H1 (cell line): ENCODE data around the gene POU6F2. TPM values are rescaled to one million over a fixed set of nuclear protein-coding genes. Genes with fewer than 3 reads are reported as not detected.

Source experiments
- CTCF ChIA-PET: fragments of 300-600 bp; sonication (Branson Sonifier 250); formaldehyde crosslinking; loops from one replicate; lab custom pipeline; 2021; ENCODE audit not compliant: partially characterized antibody; lab: Charles Lee
- POLR2A ChIA-PET: fragments of 300-600 bp; sonication (Branson Sonifier 250); formaldehyde crosslinking; loops from one replicate; lab custom pipeline; 2021; ENCODE audit warnings: inconsistent platforms; ENCODE audit not compliant: partially characterized antibody; lab: Charles Lee
- DNase-seq, 2 experiments: peaks; one replicate each; pipeline versions ENCODE4 v3.0.0 to v3.0.0-alpha.2; 2010 to 2022; ENCODE audit warnings: low spot score in 2 of 2, low read depth in 1 of 2, mixed read lengths in 1 of 2
- FAIRE-seq: peaks from 2 replicates; lab custom pipeline; 2011; peaks lifted over from hg19 to GRCh38; lab: Jason Lieb, UNC
- H2AFZ ChIP-seq: 2 replicates; pipeline ENCODE4 v1.8.1; 2012; ENCODE audit warnings: low read length, inconsistent platforms
- H2AK5ac ChIP-seq: 2 replicates; pipeline ENCODE4 v1.6.1; 2013; ENCODE audit warnings: low read depth, low read length
- H2BK120ac ChIP-seq: replicated peaks from 2 replicates; pipeline ENCODE3; 2013; ENCODE audit warnings: low read depth, low read length, inconsistent platforms
- H2BK12ac ChIP-seq: 2 replicates; pipeline ENCODE4 v1.6.1; 2013; ENCODE audit warnings: low read depth, low read length
- H2BK15ac ChIP-seq: 2 replicates; pipeline ENCODE4 v1.6.1; 2013; ENCODE audit warnings: low read length
- H2BK20ac ChIP-seq: 2 replicates; pipeline ENCODE4 v1.6.1; 2013; ENCODE audit warnings: low read length
- H2BK5ac ChIP-seq: 2 replicates; pipeline ENCODE4 v1.6.1; 2013; ENCODE audit warnings: low read depth, low read length
- H3K14ac ChIP-seq: 2 replicates; pipeline ENCODE4 v1.6.1; 2013; ENCODE audit warnings: inconsistent platforms; ENCODE audit not compliant: insufficient read length
- H3K18ac ChIP-seq: 2 replicates; pipeline ENCODE4 v1.6.1; 2013; ENCODE audit warnings: low read length; ENCODE audit errors: extremely low read depth
- H3K23ac ChIP-seq: 2 replicates; pipeline ENCODE4 v1.6.1; 2013; ENCODE audit warnings: inconsistent platforms; ENCODE audit not compliant: insufficient read length
- H3K23me2 ChIP-seq: 2 replicates; pipeline ENCODE4 v1.6.1; 2013; ENCODE audit warnings: low read depth, low read length
- H3K27ac ChIP-seq: 2 replicates; pipeline ENCODE4 v1.6.1; 2011; ENCODE audit warnings: low read depth, low read length, inconsistent platforms
- H3K27me3 ChIP-seq, 4 experiments: replicated peaks in 1 of 4; 1 replicate in 1 of 4; 2 replicates in 3 of 4; pipeline versions ENCODE4 v1.6.1 to v1.8.1; 2011 to 2013; ENCODE audit warnings: low read length in 3 of 4, mild to moderate bottlenecking in 3 of 4, inconsistent platforms in 2 of 4, mixed read lengths in 2 of 4, moderate library complexity in 1 of 4; ENCODE audit not compliant: control insufficient read depth in 3 of 4, insufficient read depth in 3 of 4; ENCODE audit errors: extremely low read depth in 1 of 4
- H3K36me3 ChIP-seq, 4 experiments: 2 replicates each; pipeline versions ENCODE4 v1.6.1 to v1.8.1; 2011 to 2013; ENCODE audit warnings: mild to moderate bottlenecking in 4 of 4, low read length in 3 of 4, moderate library complexity in 2 of 4, control low read depth in 1 of 4, inconsistent platforms in 1 of 4; ENCODE audit not compliant: insufficient read depth in 4 of 4, control insufficient read depth in 2 of 4
- H3K4ac ChIP-seq: replicated peaks from 2 replicates; pipeline ENCODE3; 2013; ENCODE audit warnings: low read length, low read depth, mixed read lengths, inconsistent platforms; ENCODE audit not compliant: insufficient read length
- H3K4me1 ChIP-seq, 4 experiments: replicated peaks in 1 of 4; 1 replicate in 1 of 4; 2 replicates in 3 of 4; pipeline versions ENCODE4 v1.6.1 to v1.8.1; 2011 to 2013; ENCODE audit warnings: low read length in 3 of 4, inconsistent platforms in 2 of 4, mixed read lengths in 1 of 4; ENCODE audit not compliant: insufficient read depth in 4 of 4, control insufficient read depth in 3 of 4
- H3K4me2 ChIP-seq, 2 experiments: 2 replicates each; pipeline versions ENCODE4 v1.6.1 to v1.8.1; 2011 to 2013; ENCODE audit warnings: low read depth in 2 of 2, low read length in 2 of 2, control low read depth in 1 of 2, inconsistent platforms in 1 of 2, mild to moderate bottlenecking in 1 of 2; ENCODE audit not compliant: insufficient read depth in 1 of 2
- H3K4me3 ChIP-seq, 4 experiments: fragments of 200-600, 300-600 bp in 1 of 4; sonication (generic), shearing (Covaris generic), sonication (Bioruptor Twin) in 1 of 4; 2 replicates each; pipeline versions ENCODE4 v1.5.1 to v1.8.1; 2011 to 2016; ENCODE audit warnings: low read length in 4 of 4, low read depth in 3 of 4, control low read depth in 2 of 4, inconsistent platforms in 2 of 4, mild to moderate bottlenecking in 2 of 4, mixed read lengths in 1 of 4, moderate library complexity in 1 of 4; ENCODE audit not compliant: insufficient read depth in 2 of 4; ENCODE audit errors: extremely low read depth in 1 of 4
- H3K56ac ChIP-seq: replicated peaks from 2 replicates; pipeline ENCODE3; 2013; ENCODE audit warnings: low read depth, mild to moderate bottlenecking, mixed read lengths, low read length, inconsistent platforms; ENCODE audit not compliant: insufficient read length
- H3K79me1 ChIP-seq: 2 replicates; pipeline ENCODE4 v1.6.1; 2013; ENCODE audit warnings: low read depth, low read length, control low read depth
- H3K79me2 ChIP-seq, 2 experiments: 2 replicates each; pipeline versions ENCODE4 v1.6.1 to v1.8.1; 2012 to 2013; ENCODE audit warnings: low read length in 2 of 2, mild to moderate bottlenecking in 2 of 2, inconsistent platforms in 1 of 2; ENCODE audit not compliant: insufficient read depth in 2 of 2, control insufficient read depth in 1 of 2
- H3K9ac ChIP-seq, 4 experiments: replicated peaks in 1 of 4; 1 replicate in 1 of 4; 2 replicates in 3 of 4; pipeline versions ENCODE4 v1.6.1 to v1.8.1; 2011 to 2013; ENCODE audit warnings: low read depth in 3 of 4, low read length in 3 of 4, control low read depth in 2 of 4, mild to moderate bottlenecking in 2 of 4, moderate library complexity in 2 of 4, inconsistent platforms in 1 of 4; ENCODE audit errors: extremely low read depth in 1 of 4
- H3K9me3 ChIP-seq, 2 experiments: 2 replicates each; pipeline versions ENCODE4 v1.6.1 to v1.8.1; 2012 to 2013; ENCODE audit warnings: mild to moderate bottlenecking in 2 of 2, moderate library complexity in 2 of 2, control low read depth in 1 of 2, inconsistent platforms in 1 of 2, low read depth in 1 of 2, low read length in 1 of 2, mixed read lengths in 1 of 2; ENCODE audit not compliant: insufficient read depth in 2 of 2
- H4K20me1 ChIP-seq, 2 experiments: replicated peaks in 1 of 2; 2 replicates each; pipeline versions ENCODE3 to v1.8.1; 2011 to 2013; ENCODE audit warnings: inconsistent platforms in 2 of 2, low read length in 2 of 2, mild to moderate bottlenecking in 1 of 2; ENCODE audit not compliant: insufficient read depth in 2 of 2, control insufficient read depth in 1 of 2
- H4K5ac ChIP-seq: 2 replicates; pipeline ENCODE4 v1.6.1; 2013; ENCODE audit warnings: low read length, low read depth, mixed read lengths, inconsistent platforms; ENCODE audit not compliant: insufficient read length
- H4K8ac ChIP-seq: 2 replicates; pipeline ENCODE4 v1.8.0; 2013; ENCODE audit warnings: mild to moderate bottlenecking, moderate library complexity, low read length, inconsistent platforms; ENCODE audit not compliant: insufficient read depth; ENCODE audit errors: extremely low read depth
- H4K91ac ChIP-seq: replicated peaks from 2 replicates; pipeline ENCODE3; 2013; ENCODE audit warnings: low read length, mixed read lengths, inconsistent platforms; ENCODE audit not compliant: insufficient read length
- BACH1 ChIP-seq: IDR thresholded peaks from 2 replicates; pipeline ENCODE4 v1.6.1; 2012; ENCODE audit warnings: low read length, improper control_type of control experiment
- CREB1 ChIP-seq: IDR thresholded peaks from 2 replicates; pipeline ENCODE4 v1.6.1; 2012; ENCODE audit warnings: inconsistent platforms
- HDAC2 ChIP-seq, 2 experiments: fragments of 300-600 bp in 1 of 2; sonication (generic) in 1 of 2; IDR thresholded peaks; 2 replicates each; pipeline ENCODE4 v1.6.1; 2011 to 2012; ENCODE audit warnings: low read depth in 2 of 2, low read length in 2 of 2, mild to moderate bottlenecking in 2 of 2, moderate library complexity in 2 of 2, borderline replicate concordance in 1 of 2, inconsistent platforms in 1 of 2
- HDAC6 ChIP-seq: IDR thresholded peaks from one replicate; pipeline ENCODE4 v1.7.1; 2012; ENCODE audit warnings: low read depth, mild to moderate bottlenecking, inconsistent platforms, low read length, moderate library complexity
- JUND ChIP-seq: IDR thresholded peaks from 2 replicates; pipeline ENCODE4 v1.6.1; 2011; ENCODE audit warnings: mild to moderate bottlenecking, improper control_type of control experiment, low read length
- NANOG ChIP-seq: IDR thresholded peaks from 2 replicates; pipeline ENCODE4 v1.6.1; 2011; ENCODE audit warnings: low read length, low read depth, mild to moderate bottlenecking, inconsistent platforms; ENCODE audit not compliant: insufficient read depth, poor library complexity, severe bottlenecking
- PHF8 ChIP-seq: fragments of 200-600 bp; sonication (generic); conservative IDR thresholded peaks from 2 replicates; pipeline ENCODE4 v1.7.1; 2012; ENCODE audit warnings: low read depth, mild to moderate bottlenecking, inconsistent platforms, low read length, moderate library complexity
- RXRA ChIP-seq: IDR thresholded peaks from 2 replicates; pipeline ENCODE4 v1.6.1; 2011; ENCODE audit warnings: low read depth, mild to moderate bottlenecking, low read length, moderate library complexity; ENCODE audit not compliant: insufficient read depth
- SAP30 ChIP-seq: fragments of 300-600 bp; sonication (generic); IDR thresholded peaks from 2 replicates; pipeline ENCODE4 v1.7.1; 2012; ENCODE audit warnings: low read length, moderate library complexity, mild to moderate bottlenecking, inconsistent platforms; ENCODE audit not compliant: insufficient read depth, insufficient replicate concordance
- TAF1 ChIP-seq: IDR thresholded peaks from 2 replicates; pipeline ENCODE4 v1.6.1; 2011; ENCODE audit warnings: mild to moderate bottlenecking, low read depth, low read length
- TEAD4 ChIP-seq: IDR thresholded peaks from 2 replicates; pipeline ENCODE4 v1.6.1; 2012; ENCODE audit warnings: low read depth, low read length, inconsistent platforms, mixed read lengths
- WGBS, 2 experiments: shearing (Covaris generic) in 1 of 2; methylation state at CpG; one replicate each; pipeline versions ENCODE4 v1.1.6 to v1.1.7; 2013 to 2015; ENCODE audit warnings: low lambda C conversion rate in 2 of 2, mixed read lengths in 2 of 2, inconsistent platforms in 1 of 2, low coverage in 1 of 2, missing lambda C conversion rate in 1 of 2; ENCODE audit not compliant: insufficient replicate concordance in 2 of 2, insufficient coverage in 1 of 2, insufficient read length in 1 of 2; ENCODE audit errors: extremely low coverage in 1 of 2, missing lambda C conversion rate in 1 of 2; 5-methylcytosine and 5-hydroxymethylcytosine counted together
- polyA plus RNA-seq, 7 experiments: library from polyadenylated mRNA; depleted of rRNA in 3 of 7; stranded (reverse) in 5 of 7; unstranded in 2 of 7; fragments of >200 nt in 5 of 7; fragments of 200-250 nt in 2 of 7; gene quantifications; 1 replicate in 5 of 7; 2 replicates in 1 of 7; 4 replicates in 1 of 7; pipeline versions ENCODE4 v1.2.1 to v1.2.3, GENCODE V29; 2011 to 2013; ENCODE audit warnings: missing spikeins in 2 of 7, mixed read lengths in 2 of 7
- total RNA-seq: library from RNA; stranded (reverse); fragmentation: NEBNext Ultra II Directional; extraction: Animal tissue kit (Norgen Biotek cat#: 25700); gene quantifications from 2 replicates; pipeline ENCODE4 v1.2.1, GENCODE V29; 2021

Gene POU6F2
- total and polyA plus RNA-seq, 2 of the 8 experiments (the other 6 are each of a cell fraction or from before 2014, with no cell fraction given), result 1.1 to 2.0 TPM

DNA sequence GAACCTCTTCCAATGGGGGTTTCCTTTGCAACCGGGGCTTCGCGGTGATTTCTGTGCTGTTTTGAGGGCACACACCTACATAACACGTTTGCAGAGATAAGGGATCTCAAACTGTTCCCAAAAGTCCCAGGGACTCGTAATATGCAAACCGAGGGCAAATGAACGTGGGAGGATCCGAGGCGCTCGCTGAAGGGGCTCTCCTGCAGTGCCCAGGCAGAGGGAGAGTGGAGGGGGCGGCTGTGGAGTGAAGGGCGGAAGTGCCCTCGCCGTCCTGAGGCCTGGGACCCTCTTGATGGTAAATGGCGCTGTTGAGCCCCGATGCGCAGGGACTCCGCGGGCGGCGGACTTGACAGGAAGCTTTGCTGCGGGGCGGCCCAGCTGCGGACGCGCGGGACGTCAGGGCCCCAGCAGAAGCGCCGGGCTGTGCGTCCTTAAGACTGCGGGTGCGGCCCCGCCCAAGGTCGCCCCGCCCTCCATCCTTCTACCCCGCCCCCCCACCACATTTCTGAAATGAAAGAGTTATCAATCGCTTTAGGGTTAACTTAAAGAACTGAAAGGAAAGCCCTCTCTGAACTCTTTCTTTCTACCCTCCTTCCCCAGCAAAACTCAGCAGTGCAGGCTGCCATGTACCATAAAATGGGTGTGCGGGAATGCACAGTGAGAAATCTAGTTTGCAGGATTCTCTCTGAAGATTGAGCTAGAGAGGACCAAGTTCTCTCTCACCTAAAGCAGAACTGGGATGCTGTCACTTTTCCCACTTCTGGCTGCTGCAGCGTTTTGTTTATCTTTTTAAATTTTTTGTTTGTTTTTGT lies 436.7 kb downstream of the POU6F2 start:
- H4K91ac ChIP-seq, result no peak overlapping the region
- H2AFZ ChIP-seq, result peak overlapping the region; percentile 77; the same call in 1 of the 2 replicates
- no peaks in the 10 kb centered on the region for H3K79me1 ChIP-seq
- POLR2A ChIA-PET, result interaction anchor here (1.0 kb wide), 1 partner anchor 16 kb away, joined by 3 read pairs; no protein-coding TSS in a partner anchor
- H2BK120ac ChIP-seq, result no peak overlapping the region
- H4K5ac ChIP-seq, result peak overlapping the region; percentile 16
- peak overlapping the region; percentile 49 to 77 (median 70) for H3K4me3 ChIP-seq
- no peaks in the 10 kb centered on the region; a peak in 1 of 4 replicates for H3K9me3 ChIP-seq
- CTCF ChIA-PET, result interaction anchor here (0.7 to 1.6 kb wide), 13 partner anchors 12 to 227 kb away, joined by 3 to 7 read pairs (median 3); no protein-coding TSS in a partner anchor
- no peak overlapping the region for H2BK20ac ChIP-seq
- H4K8ac ChIP-seq, result no peak overlapping the region
- H3K14ac ChIP-seq, result no peak overlapping the region
- no peaks in the 10 kb centered on the region for H3K79me2 ChIP-seq
- no peaks in the 10 kb centered on the region for H4K20me1 ChIP-seq
- peak overlapping the region; percentile 79 to 93 for H3K4me2 ChIP-seq
- peak overlapping the region; percentile 17 for H3K56ac ChIP-seq
- peaks cover 7% of the 10 kb centered on the region; the same call in 1 of the 2 replicates for H3K23me2 ChIP-seq
- 8% methylated on average over 26 of the region's 40 CpGs; no CpG with 5 or more reads in 1 of the 2 experiments for WGBS, 2 experiments
- no peak overlapping the region for H2BK5ac ChIP-seq
- H3K36me3 ChIP-seq, result no peaks in the 10 kb centered on the region
- no peak overlapping the region for H3K18ac ChIP-seq
- H2AK5ac ChIP-seq, result no peak overlapping the region
- no peak overlapping the region for H3K27ac ChIP-seq
- FAIRE-seq (no peak), DNase-seq (peak; percentile 46 to 78)
- no peak overlapping the region for H2BK12ac ChIP-seq
- no peaks in the 10 kb centered on the region for H3K4me1 ChIP-seq
- no peak overlapping the region for H3K23ac ChIP-seq
- peak overlapping the region in 1 of 4 experiments; percentile 45; a peak in 1 of 7 replicates for H3K9ac ChIP-seq
- H3K27me3 ChIP-seq, result no peaks in the 10 kb centered on the region
- H2BK15ac ChIP-seq, result no peak overlapping the region
- H3K4ac ChIP-seq, result no peak overlapping the region
- peak; percentile 35; the same call in 1 of the 2 replicates for TF ChIP-seq BACH1
- peak; percentile 8; the same call in 1 of the 2 replicates for TF ChIP-seq JUND
- no peak for TF ChIP-seq TEAD4
- TF ChIP-seq PHF8, result 0 out of 2 replicates have a peak, but pooled peaks have one; percentile 24
- TF ChIP-seq TAF1, result no peak
- TF ChIP-seq CREB1, result peak; percentile 49; the same call in 1 of the 2 replicates
- TF ChIP-seq RXRA, result no peak
- peak; percentile 82 to 88; a peak in 1 of 4 replicates for TF ChIP-seq HDAC2 (IDR thresholded peaks at IDR 0.05; ENCODE audit: borderline replicate concordance in 1 of 2, low read depth in 2 of 2, low read length in 2 of 2)
- no peak for TF ChIP-seq NANOG
- TF ChIP-seq HDAC6, result no peak
- no peak for TF ChIP-seq SAP30
